ENCODE measurements around the gene PAGE2B.
"Not testable (repeated sequence)": the region's sequence is repeated elsewhere in the genome, so short reads cannot be mapped to it uniquely, and the experiment has no call there.

PAGE2B gene

DNA sequence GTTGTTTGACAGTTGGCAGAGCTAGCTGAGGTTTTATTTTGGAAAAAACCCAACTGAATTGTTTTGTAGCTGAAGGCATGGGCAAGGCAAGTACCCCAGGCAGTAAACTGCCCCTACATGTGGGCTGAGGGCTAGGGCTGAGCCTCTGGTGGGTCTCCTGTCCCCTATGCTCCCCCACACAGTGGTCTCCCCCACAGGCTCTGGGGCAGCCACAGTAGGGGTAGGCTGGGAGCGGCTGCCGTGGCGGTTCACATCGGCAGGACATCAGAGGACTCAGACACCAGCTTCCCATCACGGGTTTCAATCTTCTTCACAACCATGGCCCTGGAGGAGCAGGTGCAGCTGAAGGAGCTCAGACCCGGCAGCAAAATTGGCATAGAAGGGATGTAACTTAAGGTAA, 33.3 kb upstream of the PAGE2B start:
- no peak overlapping the region for H3K27ac ChIP-seq (ENCODE audit: low read depth, low read length)
- no peaks in the 10 kb centered on the region for H4K20me1 ChIP-seq (ENCODE audit: low read depth, low read length)
- H3K4me2 ChIP-seq (ENCODE audit: low read depth, low read length, poor library complexity, severe bottlenecking), result no peak overlapping the region
- no peaks in the 10 kb centered on the region for H3K27me3 ChIP-seq (ENCODE audit: low read length)
- H3K36me3 ChIP-seq (ENCODE audit: low read length), result no peaks in the 10 kb centered on the region
- TF ChIP-seq EZH2phosphoT487 (conservative IDR thresholded peaks at IDR 0.05; ENCODE audit: low read length), result no peak
- TF ChIP-seq, protein P1, sequence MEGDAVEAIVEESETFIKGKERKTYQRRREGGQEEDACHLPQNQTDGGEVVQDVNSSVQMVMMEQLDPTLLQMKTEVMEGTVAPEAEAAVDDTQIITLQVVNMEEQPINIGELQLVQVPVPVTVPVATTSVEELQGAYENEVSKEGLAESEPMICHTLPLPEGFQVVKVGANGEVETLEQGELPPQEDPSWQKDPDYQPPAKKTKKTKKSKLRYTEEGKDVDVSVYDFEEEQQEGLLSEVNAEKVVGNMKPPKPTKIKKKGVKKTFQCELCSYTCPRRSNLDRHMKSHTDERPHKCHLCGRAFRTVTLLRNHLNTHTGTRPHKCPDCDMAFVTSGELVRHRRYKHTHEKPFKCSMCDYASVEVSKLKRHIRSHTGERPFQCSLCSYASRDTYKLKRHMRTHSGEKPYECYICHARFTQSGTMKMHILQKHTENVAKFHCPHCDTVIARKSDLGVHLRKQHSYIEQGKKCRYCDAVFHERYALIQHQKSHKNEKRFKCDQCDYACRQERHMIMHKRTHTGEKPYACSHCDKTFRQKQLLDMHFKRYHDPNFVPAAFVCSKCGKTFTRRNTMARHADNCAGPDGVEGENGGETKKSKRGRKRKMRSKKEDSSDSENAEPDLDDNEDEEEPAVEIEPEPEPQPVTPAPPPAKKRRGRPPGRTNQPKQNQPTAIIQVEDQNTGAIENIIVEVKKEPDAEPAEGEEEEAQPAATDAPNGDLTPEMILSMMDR (IDR thresholded peaks at IDR 0.05; ENCODE audit: insufficient read depth, low read length, poor library complexity, severe bottlenecking), result no peak
- H3K4me3 ChIP-seq (ENCODE audit: insufficient read depth, low read length, poor library complexity, severe bottlenecking), result no peak overlapping the region
- H2AFZ ChIP-seq (ENCODE audit: low read depth, low read length, severe bottlenecking), result no peak overlapping the region
- no peaks in the 10 kb centered on the region for H3K9me2 ChIP-seq (replicated peaks; ENCODE audit: insufficient read depth, low read length)
- no peaks in the 10 kb centered on the region for H3K79me2 ChIP-seq (ENCODE audit: insufficient read depth, low read length)
- H3F3A ChIP-seq (ENCODE audit: insufficient read depth), result no peaks in the 10 kb centered on the region
- H3K9ac ChIP-seq (ENCODE audit: low read length), result no peak overlapping the region
- no peaks in the 10 kb centered on the region for H3K9me3 ChIP-seq (ENCODE audit: insufficient read depth, low read length)

DNA sequence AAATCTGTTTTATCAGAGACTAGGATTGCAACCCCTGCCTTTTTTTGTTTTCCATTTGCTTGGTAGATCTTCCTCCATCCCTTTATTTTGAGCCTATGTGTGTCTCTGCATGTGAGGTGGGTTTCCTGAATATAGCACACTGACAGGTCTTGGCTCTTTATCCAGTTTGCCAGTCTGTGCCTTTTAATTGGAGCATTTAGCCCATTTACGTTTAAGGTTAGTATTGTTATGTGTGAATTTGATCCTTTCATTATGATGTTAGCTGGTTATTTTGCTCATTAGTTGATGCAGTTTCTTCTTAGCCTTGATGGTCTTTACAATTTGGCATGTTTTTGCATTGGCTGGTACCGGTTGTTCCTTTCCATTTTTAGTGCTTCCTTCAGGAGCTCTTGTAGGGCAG, 24.2 kb upstream of the PAGE2B start:
- not testable (repeated sequence) for H3K36me3 ChIP-seq (ENCODE audit: low read length)

DNA sequence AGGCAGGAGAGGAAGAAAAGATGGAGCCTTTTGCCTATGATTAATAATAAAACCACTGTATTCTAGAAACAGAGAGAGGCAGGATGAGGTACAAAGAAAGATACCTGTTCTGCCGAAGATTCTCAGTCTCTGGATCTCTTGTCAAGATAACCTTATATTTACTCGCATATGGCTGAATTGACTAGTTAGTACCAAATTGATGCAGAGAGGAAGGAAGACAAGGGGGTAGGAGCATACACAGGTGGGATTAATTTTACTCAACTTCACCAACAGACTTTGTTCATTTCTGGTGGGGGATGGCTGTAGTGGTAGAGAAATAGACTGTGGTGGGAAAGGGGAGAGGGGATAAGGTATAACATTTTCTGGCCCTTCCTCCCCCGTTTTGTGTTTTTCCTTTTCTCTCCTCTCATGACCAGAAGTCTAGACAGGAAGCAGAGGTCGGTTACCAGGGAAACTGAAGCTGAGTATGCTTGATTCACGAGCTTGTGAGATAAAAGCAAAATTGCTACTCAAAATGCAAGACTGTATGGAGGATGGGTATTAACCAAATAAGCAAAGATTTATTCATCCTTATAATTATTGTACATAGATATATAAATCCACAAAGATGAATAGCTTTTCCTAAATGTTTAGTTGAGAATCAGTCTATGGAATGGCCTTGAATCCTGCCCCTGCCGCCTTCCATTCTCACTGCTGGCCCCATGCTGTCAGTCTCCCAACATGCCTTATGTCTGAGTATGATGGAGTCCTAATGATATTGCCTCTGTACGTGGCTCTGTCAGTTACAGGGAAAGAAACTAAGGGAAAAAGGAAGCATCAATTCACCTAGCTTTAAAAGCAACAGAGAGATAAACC, 17.8 kb upstream of the PAGE2B start:
- no peaks in the 10 kb centered on the region for H3K27me3 ChIP-seq (ENCODE audit: low read length)
- H3K27ac ChIP-seq (ENCODE audit: low read depth, low read length), result no peak overlapping the region
- no peak overlapping the region for H2AFZ ChIP-seq (ENCODE audit: low read depth, low read length, severe bottlenecking)
- H3K4me2 ChIP-seq (ENCODE audit: low read depth, low read length, poor library complexity, severe bottlenecking), result peak overlapping the region; percentile 10
- H3K9me3 ChIP-seq (ENCODE audit: insufficient read depth, low read length), result no peaks in the 10 kb centered on the region
- no peaks in the 10 kb centered on the region for H4K20me1 ChIP-seq (ENCODE audit: low read depth, low read length)
- TF ChIP-seq, protein P1 (IDR thresholded peaks at IDR 0.05; ENCODE audit: insufficient read depth, low read length, poor library complexity, severe bottlenecking), result no peak
- TF ChIP-seq EZH2phosphoT487 (conservative IDR thresholded peaks at IDR 0.05; ENCODE audit: low read length), result no peak
- no peaks in the 10 kb centered on the region for H3K9me2 ChIP-seq (replicated peaks; ENCODE audit: insufficient read depth, low read length)
- H3K4me3 ChIP-seq (ENCODE audit: insufficient read depth, low read length, poor library complexity, severe bottlenecking), result no peak overlapping the region
- H3F3A ChIP-seq (ENCODE audit: insufficient read depth), result no peaks in the 10 kb centered on the region
- no peak overlapping the region for H3K9ac ChIP-seq (ENCODE audit: low read length)
- H3K36me3 ChIP-seq (ENCODE audit: low read length), result no peaks in the 10 kb centered on the region
- no peaks in the 10 kb centered on the region for H3K79me2 ChIP-seq (ENCODE audit: insufficient read depth, low read length)

More for the DNA sequence above, 24.2 kb upstream of the PAGE2B start:
- not testable (repeated sequence) for H3K9me3 ChIP-seq (ENCODE audit: insufficient read depth, low read length); H2AFZ ChIP-seq (ENCODE audit: low read depth, low read length, severe bottlenecking); H3K9me2 ChIP-seq (replicated peaks; ENCODE audit: insufficient read depth, low read length); H3K4me2 ChIP-seq (ENCODE audit: low read depth, low read length, poor library complexity, severe bottlenecking); H3K9ac ChIP-seq (ENCODE audit: low read length); H4K20me1 ChIP-seq (ENCODE audit: low read depth, low read length); H3K27me3 ChIP-seq (ENCODE audit: low read length); H3K27ac ChIP-seq (ENCODE audit: low read depth, low read length); H3F3A ChIP-seq (ENCODE audit: insufficient read depth); H3K79me2 ChIP-seq (ENCODE audit: insufficient read depth, low read length); H3K4me3 ChIP-seq (ENCODE audit: insufficient read depth, low read length, poor library complexity, severe bottlenecking)

DNA sequence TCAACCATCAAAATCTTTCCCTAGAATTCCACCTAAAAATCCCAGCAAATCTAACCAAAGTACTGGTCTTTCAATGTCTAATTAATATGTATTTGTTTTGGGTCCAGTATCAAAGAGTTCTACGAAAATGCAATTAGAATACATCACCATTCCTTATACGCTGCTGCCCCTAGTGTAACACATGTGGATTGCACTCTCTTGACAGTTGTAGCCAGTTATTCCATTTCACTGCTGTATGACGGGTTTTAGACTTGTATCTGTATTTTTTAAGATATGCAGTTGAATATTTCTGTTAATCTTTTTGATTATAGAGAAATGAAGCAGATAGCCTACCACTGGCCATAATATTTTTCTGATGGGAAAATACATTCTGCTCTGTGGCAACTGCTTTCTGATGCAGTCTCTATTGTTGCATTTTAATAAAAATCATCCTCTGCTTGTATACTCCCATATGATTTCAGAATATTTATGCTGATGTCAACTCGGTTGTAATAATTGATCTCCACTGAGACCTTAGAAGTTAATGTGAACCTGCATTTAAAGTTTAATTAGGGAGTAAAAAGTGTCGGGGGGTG, 17.1 kb upstream of the PAGE2B start:
- no peak overlapping the region for H3K4me3 ChIP-seq (ENCODE audit: insufficient read depth, low read length, poor library complexity, severe bottlenecking)

DNA sequence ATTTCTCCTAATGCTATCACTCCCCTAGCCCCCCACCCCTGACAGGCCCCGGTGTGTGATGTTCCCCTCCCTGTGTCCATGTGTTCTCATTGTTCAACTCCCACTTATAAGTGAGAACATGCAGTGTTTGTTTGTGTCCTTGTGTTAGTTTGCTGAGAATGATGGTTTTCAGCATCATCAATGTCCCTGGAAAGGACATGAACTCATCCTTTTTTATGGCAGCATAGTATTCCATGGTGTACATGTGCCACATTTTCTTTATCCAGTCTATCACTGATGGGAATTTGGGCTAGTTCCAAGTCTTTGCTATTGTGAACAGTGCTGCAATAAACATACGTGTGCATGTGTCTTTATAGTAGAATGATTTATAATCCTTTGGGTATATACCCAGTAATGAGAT, 7.7 kb upstream of the PAGE2B start:
- not testable (repeated sequence) for H3K4me2 ChIP-seq (ENCODE audit: low read depth, low read length, poor library complexity, severe bottlenecking); H3K36me3 ChIP-seq (ENCODE audit: low read length); H2AFZ ChIP-seq (ENCODE audit: low read depth, low read length, severe bottlenecking); H3K27me3 ChIP-seq (ENCODE audit: low read length); H3K9me3 ChIP-seq (ENCODE audit: insufficient read depth, low read length); H3K79me2 ChIP-seq (ENCODE audit: insufficient read depth, low read length); H3F3A ChIP-seq (ENCODE audit: insufficient read depth); H3K9me2 ChIP-seq (replicated peaks; ENCODE audit: insufficient read depth, low read length); H3K9ac ChIP-seq (ENCODE audit: low read length); H3K27ac ChIP-seq (ENCODE audit: low read depth, low read length); H4K20me1 ChIP-seq (ENCODE audit: low read depth, low read length); H3K4me3 ChIP-seq (ENCODE audit: insufficient read depth, low read length, poor library complexity, severe bottlenecking)

More for the DNA sequence above, 17.1 kb upstream of the PAGE2B start:
- H4K20me1 ChIP-seq (ENCODE audit: low read depth, low read length), result no peaks in the 10 kb centered on the region
- H3K9me2 ChIP-seq (replicated peaks; ENCODE audit: insufficient read depth, low read length), result no peaks in the 10 kb centered on the region
- TF ChIP-seq, protein P1 (IDR thresholded peaks at IDR 0.05; ENCODE audit: insufficient read depth, low read length, poor library complexity, severe bottlenecking), result peak; percentile 49
- TF ChIP-seq EZH2phosphoT487 (conservative IDR thresholded peaks at IDR 0.05; ENCODE audit: low read length), result no peak
- no peaks in the 10 kb centered on the region for H3K9me3 ChIP-seq (ENCODE audit: insufficient read depth, low read length)
- H3K36me3 ChIP-seq (ENCODE audit: low read length), result no peaks in the 10 kb centered on the region
- H3K4me2 ChIP-seq (ENCODE audit: low read depth, low read length, poor library complexity, severe bottlenecking), result peak overlapping the region; percentile 10
- no peaks in the 10 kb centered on the region for H3K79me2 ChIP-seq (ENCODE audit: insufficient read depth, low read length)
- no peak overlapping the region for H2AFZ ChIP-seq (ENCODE audit: low read depth, low read length, severe bottlenecking)
- H3K27ac ChIP-seq (ENCODE audit: low read depth, low read length), result no peak overlapping the region
- no peak overlapping the region for H3K9ac ChIP-seq (ENCODE audit: low read length)
- H3F3A ChIP-seq (ENCODE audit: insufficient read depth), result no peaks in the 10 kb centered on the region
- H3K27me3 ChIP-seq (ENCODE audit: low read length), result no peaks in the 10 kb centered on the region

Measured in SU-DHL-6 (cell line).